Activated CD4-positive, alpha-beta T cell treated with anti-CD3 and anti-CD28 coated beads, Interleukin-2, Interleukin-4, amounts not matched to agents 100 ng/mL and 50 ng/mL, durations not matched to agents 16 hours and 8 hours (primary cell): ENCODE measurements around the gene KCNK3.
A peak's percentile ranks its signal among the peaks of the same experiment; 100 is the strongest.

Source experiments
- DNase-seq: peaks from one replicate; pipeline ENCODE4 v3.0.0-alpha.2; 2020; ENCODE audit warnings: low spot score

Gene KCNK3

DNA sequence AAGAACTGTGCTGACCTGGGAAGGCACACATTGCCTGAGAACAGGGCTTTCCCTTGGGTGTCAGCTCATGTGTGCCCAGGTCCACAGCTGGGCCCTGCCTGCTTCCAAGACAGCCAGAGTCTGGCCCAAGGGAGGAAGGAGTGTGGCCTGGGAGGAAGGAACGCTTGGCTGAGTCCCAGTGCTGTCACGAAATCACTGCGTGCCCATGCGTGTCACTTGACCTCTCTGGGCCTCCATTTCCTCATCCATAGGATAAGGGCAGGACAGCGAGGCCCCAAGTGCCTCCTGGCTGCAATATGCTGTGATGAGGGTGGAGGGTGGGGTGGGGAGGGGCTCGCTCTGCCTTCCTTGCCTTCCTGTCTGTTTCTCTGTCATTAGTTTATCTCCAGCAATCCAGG is 642 bp upstream of the KCNK3 start:
- no peak for DNase-seq

DNA sequence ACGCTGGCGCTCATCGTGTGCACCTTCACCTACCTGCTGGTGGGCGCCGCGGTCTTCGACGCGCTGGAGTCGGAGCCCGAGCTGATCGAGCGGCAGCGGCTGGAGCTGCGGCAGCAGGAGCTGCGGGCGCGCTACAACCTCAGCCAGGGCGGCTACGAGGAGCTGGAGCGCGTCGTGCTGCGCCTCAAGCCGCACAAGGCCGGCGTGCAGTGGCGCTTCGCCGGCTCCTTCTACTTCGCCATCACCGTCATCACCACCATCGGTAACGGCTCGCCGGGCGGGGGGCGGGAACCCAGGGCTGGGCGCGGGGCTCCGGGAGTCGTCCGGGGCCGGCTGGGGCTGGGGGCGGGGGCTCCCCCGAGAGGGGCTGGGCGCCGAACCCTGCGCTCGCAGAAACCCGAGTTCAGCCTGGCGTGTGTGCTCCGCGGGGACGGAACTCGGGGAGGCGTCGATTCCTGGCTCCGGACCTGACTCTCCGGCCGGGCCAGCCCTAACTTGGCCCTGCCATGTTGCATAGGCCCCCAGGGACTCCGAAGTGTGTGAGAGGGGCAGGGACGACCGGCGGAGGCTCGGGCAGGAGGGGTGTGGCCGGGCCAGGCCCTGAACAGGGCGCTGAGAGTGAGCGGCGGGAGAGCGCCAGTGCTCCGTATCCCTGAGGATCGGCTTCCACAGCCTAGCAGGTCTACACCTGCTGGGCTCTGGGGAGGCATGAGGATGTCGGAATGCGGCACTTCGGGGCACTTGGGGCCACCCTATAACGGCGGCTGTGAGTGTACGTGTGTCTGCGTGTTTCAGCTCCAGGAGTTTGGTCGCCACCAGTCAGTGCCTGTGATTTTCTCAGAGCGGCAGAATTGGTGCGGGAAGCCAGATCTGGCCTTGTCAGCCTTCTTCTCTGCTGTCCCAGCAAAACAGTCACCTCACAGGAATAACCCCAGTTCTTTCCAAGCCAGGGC is 651 bp downstream of the KCNK3 start:
- DNase-seq, result no peak

DNA sequence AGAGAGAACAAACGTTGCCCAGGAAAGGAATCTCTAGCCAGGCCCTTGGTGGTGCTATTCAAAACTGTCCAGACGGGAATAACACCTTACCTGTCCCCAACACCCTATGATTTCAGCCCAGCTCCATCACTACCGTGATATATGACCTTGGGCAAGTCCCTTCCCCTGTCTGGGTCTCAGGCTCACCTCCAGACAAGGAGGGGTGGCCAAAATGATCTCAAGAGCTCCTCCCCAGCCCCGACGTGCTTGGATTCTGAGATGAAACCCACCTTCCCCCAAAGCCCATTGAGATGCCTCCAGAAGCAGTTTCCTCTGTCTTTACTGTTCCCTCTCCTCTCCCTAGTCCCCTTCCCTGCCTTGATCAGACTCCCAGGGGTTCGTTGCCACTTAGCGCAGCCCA is 1.5 kb downstream of the KCNK3 start:
- DNase-seq, result no peak

DNA sequence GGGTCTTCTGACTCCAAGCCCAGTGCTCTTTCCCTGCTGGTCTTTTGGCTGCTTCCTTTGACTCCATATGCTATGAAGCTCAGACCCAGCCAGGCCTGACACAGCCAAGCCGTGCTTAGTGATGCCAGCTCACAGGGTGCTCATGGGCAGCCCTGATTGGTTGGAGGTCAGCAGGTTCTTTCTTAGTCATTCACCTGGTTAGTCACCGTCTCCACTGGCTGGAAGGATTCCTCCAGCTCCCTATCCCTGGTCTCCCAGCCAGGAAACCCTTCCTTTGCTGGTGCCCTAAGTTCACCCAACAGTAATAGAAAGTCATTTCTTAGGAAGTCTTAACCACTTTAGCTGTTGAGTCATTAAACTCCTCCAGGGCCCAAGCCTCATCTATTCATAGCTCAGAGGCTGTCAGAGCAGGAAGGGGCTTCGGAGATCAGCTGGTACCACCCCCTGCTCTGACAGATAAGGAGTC is 3.9 kb downstream of the KCNK3 start:
- DNase-seq, result peak; percentile 3

DNA sequence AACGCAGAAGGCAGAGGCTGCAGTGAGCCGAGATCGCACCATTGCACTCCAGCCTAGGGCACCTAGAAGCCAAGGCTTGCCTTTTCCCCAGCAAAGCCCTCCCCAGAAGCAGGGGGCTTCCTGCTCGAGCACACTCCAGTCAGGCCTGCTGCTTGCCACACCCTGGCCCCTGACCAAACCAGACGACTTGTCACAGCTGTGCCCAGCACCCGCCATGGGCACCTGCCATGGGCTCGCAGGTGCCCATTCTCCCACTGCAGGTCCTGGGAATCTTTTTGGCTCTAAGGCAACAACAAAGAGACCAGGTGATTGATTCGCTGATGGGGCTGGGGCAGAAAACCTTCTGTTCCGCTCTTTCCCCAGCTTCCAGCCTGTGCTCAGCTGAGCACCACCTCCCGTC is 4.9 kb downstream of the KCNK3 start:
- DNase-seq, result no peak

DNA sequence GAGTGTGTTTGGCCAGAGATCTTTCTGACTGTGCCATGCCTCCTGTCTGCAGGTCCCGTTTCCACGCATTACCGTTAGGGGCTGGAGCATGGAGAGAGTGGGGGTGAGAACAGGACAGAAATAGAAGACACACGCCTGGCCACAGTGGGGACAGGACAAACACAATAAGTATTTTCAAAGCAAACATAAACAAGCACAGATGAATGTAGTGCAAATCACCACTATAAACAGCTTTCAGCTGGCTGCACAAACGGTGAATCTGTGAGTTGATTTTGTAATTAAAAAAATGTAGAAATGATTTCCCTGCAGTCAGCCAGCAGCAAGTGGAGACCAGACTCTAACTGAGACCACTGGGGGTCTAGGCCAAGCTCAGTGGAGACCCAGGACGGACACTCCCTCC is 6.8 kb downstream of the KCNK3 start:
- DNase-seq, result no peak

DNA sequence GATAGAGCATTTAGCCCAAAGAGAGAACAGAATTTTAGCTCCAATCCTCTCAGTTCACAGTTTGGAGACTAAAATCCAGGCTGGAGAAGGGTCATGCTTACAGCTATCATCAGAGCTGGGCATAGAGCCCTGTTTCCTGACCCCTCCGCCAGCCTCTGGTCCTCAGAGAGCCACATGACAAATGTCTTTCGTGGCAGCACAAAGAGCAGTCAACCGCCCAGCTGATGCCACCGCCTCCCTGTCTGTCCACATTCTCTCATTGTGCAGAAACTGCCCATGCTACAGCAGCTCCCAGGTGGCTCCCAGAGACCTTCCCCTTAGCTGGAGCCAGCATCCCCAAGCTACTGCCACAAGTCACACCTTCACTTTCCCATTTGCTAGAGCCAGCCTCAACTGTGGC is 7.6 kb downstream of the KCNK3 start:
- DNase-seq, result no peak

DNA sequence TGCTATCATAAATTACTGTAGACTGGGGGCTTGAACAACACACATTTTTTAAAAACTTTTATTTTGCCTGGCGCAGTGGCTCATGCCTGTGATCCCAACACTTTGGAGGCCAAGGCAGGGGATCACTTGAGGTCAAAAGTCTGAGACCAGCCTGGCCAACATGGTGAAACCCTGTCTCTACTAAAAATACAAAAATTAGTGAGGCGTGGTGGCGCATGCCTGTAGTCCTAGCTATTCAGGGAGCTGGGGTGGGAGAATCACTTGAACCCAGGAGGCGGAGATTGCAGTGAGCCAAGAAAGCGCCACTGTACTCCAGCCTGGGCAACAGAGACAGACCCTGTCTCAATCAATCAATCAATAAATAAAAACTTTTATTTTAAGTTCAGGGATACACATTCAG is 9.1 kb downstream of the KCNK3 start:
- DNase-seq, result no peak

DNA sequence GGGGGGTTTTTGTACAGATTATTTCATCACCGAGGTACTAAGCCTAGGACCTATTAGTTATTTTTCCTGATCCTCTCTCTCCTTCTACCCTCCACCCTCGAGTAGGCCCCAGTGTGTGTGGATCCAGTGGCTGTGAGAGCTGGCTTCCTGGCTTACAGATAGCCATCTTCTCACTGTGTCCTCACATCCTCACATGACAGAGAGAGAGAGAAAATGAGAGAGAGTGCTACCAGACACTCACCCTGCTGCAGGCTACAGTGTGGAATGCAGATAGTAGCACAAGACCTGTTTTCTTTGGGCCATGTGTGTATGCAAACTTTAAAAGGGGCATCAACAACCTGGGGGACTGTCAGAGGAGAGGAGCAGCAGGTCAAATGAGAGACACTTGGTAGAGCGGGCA is 9.5 kb downstream of the KCNK3 start:
- no peak for DNase-seq

DNA sequence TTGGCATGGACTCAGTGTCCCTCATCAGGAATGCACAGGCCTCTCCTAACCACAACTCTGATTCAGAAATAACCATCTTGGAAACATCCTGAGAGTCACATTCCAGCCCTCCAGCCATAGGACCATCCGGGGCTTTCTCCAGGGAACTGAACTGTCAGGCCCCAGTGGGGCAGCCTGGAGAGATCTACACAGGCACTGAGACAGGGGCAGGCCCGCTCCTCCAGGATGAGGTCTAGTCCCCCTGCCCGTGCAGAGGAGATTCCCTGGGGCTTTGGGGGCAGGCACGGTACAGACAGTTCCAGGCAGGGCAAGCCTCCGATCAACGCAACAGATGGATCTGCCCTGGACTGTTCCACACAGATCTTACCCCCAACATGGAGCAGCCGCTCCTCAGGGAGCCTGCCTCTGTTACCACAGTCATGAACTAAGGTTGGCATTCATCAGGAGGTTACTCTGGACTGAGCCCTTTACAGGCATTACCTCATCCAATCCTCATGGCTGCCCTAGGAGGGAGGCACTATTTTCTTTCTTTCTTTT is 12.0 kb downstream of the KCNK3 start:
- DNase-seq, result no peak

DNA sequence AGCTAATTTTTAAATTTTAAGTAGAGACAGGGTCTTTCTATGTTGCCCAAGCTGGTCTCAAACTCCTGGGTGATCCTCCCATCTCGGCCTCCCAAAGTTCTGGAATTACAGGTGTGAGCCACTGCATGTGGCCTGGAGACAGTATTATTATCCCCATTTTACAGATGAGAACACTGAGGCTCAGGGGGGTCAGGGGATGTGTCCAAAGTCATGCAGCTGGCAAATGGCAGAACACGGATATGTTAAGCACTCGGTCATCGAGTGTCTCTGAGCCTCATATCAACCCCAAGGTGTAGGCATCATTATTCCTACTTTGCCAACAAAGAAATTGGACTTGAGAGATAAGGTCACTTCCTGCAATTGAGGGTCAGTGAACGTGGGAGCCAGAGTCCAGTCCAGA is 12.6 kb downstream of the KCNK3 start:
- DNase-seq, result no peak

DNA sequence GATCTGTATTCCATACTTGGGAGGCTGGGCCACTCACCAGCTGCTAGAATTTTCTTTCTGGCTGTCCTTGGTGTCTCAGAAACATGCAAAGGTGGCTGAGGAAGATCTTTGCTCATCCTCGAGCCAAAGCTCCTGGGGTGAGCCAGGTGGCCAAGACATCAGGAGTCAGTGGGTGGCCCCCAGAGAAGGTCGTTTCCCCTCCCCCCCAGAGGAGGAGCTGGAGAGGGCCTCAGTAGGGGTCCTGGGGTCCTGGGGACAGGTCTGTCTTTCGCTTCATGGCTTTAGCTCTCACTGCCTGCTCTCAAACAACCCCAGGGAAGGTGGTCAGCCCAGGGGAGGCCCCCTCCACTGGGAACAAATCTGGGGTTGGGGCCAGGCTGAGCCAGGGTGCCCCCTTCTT is 13.6 kb downstream of the KCNK3 start:
- DNase-seq, result no peak

DNA sequence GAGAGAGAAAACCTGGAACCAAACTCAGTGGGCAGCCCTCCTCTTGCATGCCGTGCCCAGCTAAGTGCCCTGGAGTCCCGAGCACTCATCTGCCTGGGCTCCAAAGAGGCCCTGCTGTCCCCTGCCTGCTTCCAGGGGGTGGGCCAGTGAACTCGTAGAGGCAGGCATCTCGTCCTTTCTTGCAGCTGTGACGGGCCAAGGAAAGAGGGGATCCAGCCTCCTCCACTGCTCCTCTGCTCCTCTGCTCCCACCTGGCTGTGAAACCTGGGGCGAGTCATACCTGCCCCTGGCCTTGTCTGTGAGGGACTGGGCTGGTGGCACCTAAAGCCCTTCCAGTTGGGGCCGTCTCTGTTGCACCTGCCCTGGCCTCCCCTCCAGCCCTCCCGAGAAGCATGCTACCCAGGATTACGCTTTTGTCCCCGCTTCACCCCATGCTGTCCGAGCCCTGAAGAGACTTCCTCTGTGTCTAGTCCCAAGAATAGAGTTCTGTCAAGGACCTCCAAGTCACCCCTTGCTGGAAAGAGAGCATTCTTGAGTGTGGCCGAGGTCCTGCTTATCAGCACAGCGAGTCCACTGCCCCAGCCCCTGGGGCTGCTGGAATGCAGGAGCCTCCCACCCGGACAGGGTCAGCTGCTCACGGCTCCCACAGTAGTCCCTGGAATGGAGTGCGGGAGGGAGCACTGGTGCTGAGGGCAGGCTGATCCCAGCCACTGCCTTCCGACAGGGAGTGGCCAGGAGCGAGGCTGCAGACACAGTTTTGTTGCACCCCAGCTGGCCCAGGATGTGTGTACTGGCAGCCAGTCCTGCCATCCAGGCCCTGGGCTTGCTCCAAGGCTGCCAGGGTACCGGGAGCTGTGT is 14.3 kb downstream of the KCNK3 start:
- no peak for DNase-seq

DNA sequence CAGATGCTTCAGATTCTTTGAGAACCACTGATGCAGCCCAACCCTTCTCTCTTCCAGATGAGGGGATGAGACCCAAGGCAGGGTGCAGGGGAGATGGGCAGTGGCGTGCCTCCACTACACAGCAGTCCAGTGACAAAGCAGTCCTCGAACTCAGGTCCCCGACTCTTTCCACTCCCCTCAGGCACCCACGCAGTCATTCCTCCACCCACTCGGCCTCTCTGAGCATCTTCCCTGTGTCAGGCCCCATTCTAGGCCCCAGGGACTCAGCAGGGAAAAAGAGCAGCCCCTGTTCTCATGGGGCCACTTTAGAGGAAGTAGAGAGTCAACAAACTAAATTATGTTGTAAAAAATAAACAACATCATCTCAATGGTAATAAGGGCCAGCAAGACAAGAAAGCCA is 15.2 kb downstream of the KCNK3 start:
- DNase-seq, result no peak

DNA sequence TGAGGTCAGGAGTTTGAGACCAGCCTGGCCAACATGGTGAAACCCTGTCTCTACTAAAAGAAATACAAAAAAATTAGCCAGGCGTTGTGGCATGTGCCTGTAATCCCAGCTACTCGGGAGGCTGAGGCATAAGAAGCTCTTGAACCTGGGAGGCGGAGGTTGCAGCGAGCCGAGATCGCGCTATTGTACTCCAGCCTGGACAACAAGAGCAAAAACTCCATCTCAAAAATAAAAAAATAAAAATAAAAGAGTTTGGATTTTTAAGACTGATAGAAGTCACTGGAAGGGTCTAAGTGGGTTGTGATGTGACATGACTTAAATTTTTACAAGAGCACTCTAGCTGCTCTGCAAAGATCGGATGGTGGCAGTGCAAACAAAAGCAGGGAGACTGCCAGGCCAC is 15.9 kb downstream of the KCNK3 start:
- DNase-seq, result no peak

DNA sequence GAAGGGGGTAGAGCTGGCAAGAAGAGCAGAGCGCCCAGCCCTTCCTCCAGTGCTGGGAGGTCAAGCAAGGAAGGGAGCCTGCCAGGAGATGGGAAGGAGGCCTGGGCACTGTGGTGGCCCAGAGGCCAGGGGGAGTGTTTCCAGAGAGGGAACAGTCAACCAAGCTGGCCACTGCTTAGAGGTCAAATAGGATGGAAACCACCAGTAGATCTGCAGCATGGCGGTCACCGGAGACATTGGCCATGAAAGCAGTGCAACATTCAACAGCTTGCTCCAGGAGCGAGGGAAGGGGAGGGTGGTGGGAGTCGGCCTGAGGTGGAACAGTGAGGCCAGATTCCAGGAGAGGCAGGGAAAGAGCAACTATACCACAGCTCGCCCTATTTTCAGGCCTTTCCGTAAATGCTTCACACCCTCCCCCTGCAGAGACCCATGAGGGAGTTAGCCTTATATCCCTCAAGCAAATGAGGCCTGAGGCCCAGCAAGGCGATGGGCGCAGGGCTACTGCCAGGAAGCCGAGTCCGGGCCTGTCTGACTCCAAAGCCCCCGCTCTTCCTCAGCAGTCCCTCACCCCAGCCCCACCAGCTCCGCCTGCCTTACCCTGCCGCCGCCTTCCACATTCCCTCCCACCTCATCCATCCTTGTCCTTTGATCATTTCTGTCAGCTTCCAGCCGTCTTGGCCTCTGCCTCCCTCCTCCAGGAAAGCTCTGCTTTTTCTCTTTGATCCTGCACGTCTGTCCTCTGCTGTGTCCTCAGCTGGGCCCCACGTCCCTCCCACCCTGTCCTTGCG is 17.0 kb downstream of the KCNK3 start:
- DNase-seq, result no peak

DNA sequence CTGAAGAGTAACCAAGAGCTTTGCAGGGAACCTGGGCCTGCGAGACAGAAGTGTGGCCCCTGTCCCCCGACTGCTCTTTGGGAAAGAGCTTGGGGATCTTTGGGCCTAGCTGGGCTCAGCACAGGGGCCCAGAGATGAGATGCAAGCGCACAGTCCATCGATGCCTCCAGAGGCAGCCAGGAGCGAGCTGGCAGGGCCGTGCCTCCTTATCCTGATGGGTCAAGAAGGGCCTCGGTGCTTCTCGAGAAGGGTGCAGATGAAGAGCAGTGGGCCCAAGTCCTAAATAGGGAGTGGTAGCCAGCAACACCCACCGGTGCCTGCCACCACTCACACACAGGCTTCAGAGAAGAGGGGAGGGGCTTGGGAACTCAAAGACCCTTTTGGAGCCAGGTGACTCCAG is 17.6 kb downstream of the KCNK3 start:
- no peak for DNase-seq

DNA sequence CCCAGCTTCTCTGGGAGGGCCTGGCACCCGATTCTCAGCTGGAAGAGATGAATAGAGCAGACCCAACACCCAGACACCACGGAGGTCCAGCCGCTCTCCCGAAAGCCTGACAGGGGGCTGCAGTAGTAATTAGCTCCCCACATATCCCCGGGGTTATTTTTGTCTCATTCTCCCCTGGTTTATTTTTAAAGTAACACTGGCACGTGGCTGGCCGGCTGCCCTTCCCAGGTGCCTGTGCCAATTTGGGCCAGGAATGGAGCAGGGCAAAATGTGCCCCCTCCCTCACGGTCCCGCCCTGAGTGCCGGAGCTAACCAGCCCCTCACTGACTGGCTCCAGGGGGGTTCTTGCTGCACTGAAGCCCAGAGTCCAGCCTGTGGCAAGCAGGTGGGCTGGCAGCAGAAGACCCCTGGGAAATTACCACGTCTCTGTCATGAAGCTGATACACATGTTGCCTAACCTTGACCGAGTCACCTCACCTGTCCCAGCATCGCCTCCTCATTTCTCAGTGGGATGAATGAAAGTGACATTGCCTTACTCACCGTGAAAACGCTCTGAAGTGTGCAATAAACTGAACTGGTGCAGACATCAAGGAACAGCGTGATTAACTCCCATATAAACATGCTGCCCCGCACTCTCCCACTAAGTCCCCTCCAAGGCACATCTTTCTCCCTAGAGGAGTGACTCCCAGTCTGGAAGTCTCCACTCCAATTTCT is 18.4 kb downstream of the KCNK3 start:
- DNase-seq, result no peak

DNA sequence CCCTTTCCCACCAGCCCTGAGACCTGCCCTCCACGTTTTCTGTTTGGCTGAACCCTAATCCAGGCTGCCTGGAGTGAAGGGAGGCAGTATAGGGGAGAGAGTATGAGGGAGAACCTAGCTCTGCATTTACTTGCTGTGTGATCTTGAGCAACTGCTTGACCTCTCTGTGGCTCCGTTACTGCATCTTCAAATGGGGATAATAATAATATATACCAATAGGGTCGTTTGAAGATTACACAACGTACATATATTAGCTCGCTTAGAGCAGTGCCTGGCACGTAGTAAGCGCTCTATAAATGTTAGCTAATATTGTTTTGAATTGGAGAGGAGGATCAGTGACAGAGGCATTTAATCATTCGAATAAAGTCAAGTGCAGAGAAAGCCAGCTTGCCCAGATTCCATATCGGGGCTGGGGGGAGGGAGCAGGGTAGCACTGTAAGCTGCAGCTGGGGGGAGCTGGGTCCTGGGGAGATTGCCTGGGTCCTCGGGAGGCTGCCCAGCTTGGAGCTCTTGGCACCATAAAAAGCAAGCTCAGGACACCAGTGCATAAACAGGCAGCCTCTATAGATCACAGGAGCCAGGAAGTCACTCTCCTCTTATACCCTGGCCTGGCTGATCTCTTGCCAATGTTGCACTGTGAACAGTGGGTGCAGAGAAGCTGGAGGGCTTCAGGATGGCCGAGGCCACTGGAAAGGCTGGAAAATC is 19.1 kb downstream of the KCNK3 start:
- no peak for DNase-seq
